Gastrocnemius medialis (tissue), 4 donors: ENCODE results near the gene GRIN2C. TPM values are rescaled to one million over a fixed set of nuclear protein-coding genes. Genes with fewer than 3 reads are reported as not detected.

Source experiments
- ATAC-seq, 2 donors: fragments of 150-250 bp; one replicate each; pipeline ENCODE4 v1.9.1; 2016
- DNase-seq, 2 donors: peaks; one replicate each; pipeline ENCODE4 v3.0.0-alpha.2; 2019
- H3K27ac ChIP-seq, 4 donors: fragments of 200-600 bp; sonication (generic); 1 replicate in 1 of 4; 2 replicates in 3 of 4; pipeline ENCODE4 v1.5.1; 2016 to 2018; ENCODE audit warnings: mild to moderate bottlenecking in 2 of 4, moderate library complexity in 1 of 4
- H3K27me3 ChIP-seq, 3 donors: fragments of 200-600 bp; sonication (generic) in 2 of 3; 1 replicate in 1 of 3; 2 replicates in 2 of 3; pipeline versions ENCODE4 v1.5.1 to v1.6.0; 2016 to 2019; ENCODE audit warnings: mild to moderate bottlenecking in 1 of 3, moderate library complexity in 1 of 3
- H3K36me3 ChIP-seq, 2 donors: fragments of 200-600 bp; sonication (generic) in 1 of 2; one replicate each; pipeline ENCODE4 v1.5.1; 2017 to 2018
- H3K4me1 ChIP-seq, 2 donors: fragments of 200-600 bp; sonication (generic) in 1 of 2; one replicate each; pipeline ENCODE4 v1.5.1; 2016 to 2017; ENCODE audit warnings: mild to moderate bottlenecking in 2 of 2
- H3K4me3 ChIP-seq, 4 donors: fragments of 200-600 bp; sonication (generic) in 3 of 4; 1 replicate in 1 of 4; 2 replicates in 3 of 4; pipeline ENCODE4 v1.5.1; 2016 to 2019; ENCODE audit warnings: mild to moderate bottlenecking in 2 of 4
- H3K9me3 ChIP-seq, 3 donors: fragments of 200-600 bp; sonication (generic) in 2 of 3; 1 replicate in 1 of 3; 2 replicates in 2 of 3; pipeline ENCODE4 v1.5.1; 2016 to 2019
- POLR2A ChIP-seq, 2 donors: fragments of 450-650 bp; IDR thresholded peaks; one replicate each; pipeline ENCODE4 v1.6.1; 2017; ENCODE audit warnings: antibody characterized with exemption in 2 of 2, mild to moderate bottlenecking in 2 of 2, moderate library complexity in 2 of 2
- in situ Hi-C, 4 donors: fragments of 200-750 bp; cut with MboI; loops; one replicate each; pipeline versions ENCODE4 v1.15.0 to v1.8.0; 2017; ENCODE audit warnings: low sequenced_read_pairs in 4 of 4
- intact Hi-C: fragments of 100-400 bp; cut with DNase I; formaldehyde crosslinking; loops from one replicate; pipeline ENCODE4 v1.15.1; 2023; ENCODE audit warnings: low total_unique reads
- total RNA-seq, 4 donors: library from RNA; depleted of rRNA; stranded (reverse); fragments of >200 nt; gene quantifications; one replicate each; pipeline versions ENCODE4 v1.1.0 to v1.2.3, GENCODE V29; 2016
- TF ChIP-seq, protein P1 (sequence below), 5 experiments: fragments of 450-650 bp in 3 of 5; fragments of 200-600 bp in 2 of 5; sonication (generic) in 2 of 5; IDR thresholded peaks in 4 of 5; conservative IDR thresholded peaks in 1 of 5; 1 replicate in 4 of 5; 2 replicates in 1 of 5; pipeline ENCODE4 v1.5.1; 2016 to 2019; ENCODE audit warnings: antibody characterized with exemption in 5 of 5, mild to moderate bottlenecking in 3 of 5, moderate library complexity in 3 of 5

The GRIN2C gene
- total RNA-seq, 4 donors from 2014 or later: 1.2 to 1.5 TPM; not detected in 2

GRCh38 chr17:74830861-74831260 lies 28.8 kb downstream of the GRIN2C start:
- TF ChIP-seq, protein P1, sequence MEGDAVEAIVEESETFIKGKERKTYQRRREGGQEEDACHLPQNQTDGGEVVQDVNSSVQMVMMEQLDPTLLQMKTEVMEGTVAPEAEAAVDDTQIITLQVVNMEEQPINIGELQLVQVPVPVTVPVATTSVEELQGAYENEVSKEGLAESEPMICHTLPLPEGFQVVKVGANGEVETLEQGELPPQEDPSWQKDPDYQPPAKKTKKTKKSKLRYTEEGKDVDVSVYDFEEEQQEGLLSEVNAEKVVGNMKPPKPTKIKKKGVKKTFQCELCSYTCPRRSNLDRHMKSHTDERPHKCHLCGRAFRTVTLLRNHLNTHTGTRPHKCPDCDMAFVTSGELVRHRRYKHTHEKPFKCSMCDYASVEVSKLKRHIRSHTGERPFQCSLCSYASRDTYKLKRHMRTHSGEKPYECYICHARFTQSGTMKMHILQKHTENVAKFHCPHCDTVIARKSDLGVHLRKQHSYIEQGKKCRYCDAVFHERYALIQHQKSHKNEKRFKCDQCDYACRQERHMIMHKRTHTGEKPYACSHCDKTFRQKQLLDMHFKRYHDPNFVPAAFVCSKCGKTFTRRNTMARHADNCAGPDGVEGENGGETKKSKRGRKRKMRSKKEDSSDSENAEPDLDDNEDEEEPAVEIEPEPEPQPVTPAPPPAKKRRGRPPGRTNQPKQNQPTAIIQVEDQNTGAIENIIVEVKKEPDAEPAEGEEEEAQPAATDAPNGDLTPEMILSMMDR (IDR thresholded peaks at IDR 0.05 in 4 of 5, conservative IDR thresholded peaks at IDR 0.05 in 1 of 5): no peak
- TF ChIP-seq POLR2A (IDR thresholded peaks at IDR 0.05): no peak
- no peaks in the 10 kb centered on the region for H3K9me3 ChIP-seq
- no peak overlapping the region for H3K27ac ChIP-seq
- in situ Hi-C loops (no loop called here), intact Hi-C loops (no loop called here)
- no peak overlapping the region for H3K4me3 ChIP-seq
- H3K4me1 ChIP-seq: no peaks in the 10 kb centered on the region
- no peaks in the 10 kb centered on the region for H3K27me3 ChIP-seq
- ATAC-seq (no peak), DNase-seq (no peak)
- no peaks in the 10 kb centered on the region for H3K36me3 ChIP-seq

GRCh38 chr17:74827800-74828199 lies 31.9 kb downstream of the GRIN2C start:
- Histone ChIP-seq H3K4me3 (no peak overlapping the region), H3K4me1 (no peaks in the 10 kb centered on the region), H3K27ac (no peak overlapping the region), H3K36me3 (no peaks in the 10 kb centered on the region), H3K9me3 (no peaks in the 10 kb centered on the region), H3K27me3 (no peaks in the 10 kb centered on the region)
- intact Hi-C loops (no loop called here), in situ Hi-C loops (no loop called here)
- no peak for ATAC-seq
- DNase-seq: no peak
- TF ChIP-seq, protein P1 (IDR thresholded peaks at IDR 0.05 in 4 of 5, conservative IDR thresholded peaks at IDR 0.05 in 1 of 5): no peak
- no peak for TF ChIP-seq POLR2A (IDR thresholded peaks at IDR 0.05)

DNA sequence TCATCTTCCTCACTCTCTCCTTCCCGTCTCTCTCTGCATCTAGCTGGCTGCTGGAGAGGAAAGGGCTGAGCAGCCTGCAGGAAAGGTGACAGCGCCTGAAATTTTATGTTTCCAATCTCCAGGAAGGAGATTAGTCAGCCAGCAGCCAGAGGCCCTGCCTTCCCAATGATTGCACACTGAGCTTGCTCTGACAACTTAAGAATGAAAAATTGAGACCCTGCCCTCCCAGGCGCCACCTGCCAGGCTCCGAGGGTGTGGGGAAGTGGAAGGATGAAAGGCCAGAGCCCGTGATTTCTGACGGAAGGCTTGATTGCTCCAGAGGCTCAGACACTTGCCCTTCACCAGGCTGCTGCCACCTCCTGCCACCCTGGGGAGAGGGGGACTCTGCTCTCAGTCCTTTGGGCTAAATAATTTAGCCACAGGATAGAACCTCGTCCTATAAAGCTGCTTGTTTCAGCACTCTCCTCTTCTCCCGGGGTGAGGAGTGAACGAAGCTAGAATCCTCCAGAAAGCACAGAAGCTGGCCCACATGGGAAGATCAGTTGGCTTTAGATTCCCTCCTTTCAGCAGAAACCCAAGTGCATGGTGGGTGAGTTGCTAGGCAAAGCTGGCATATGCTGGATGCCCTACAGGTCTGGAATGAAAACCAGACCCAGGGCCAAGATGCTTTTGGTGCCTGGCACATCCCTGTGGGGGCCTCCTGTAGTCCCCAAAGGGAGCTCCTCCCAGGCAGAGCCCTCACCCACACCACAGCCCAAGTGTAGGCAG lies 33.5 kb downstream of the GRIN2C start:
- no peak overlapping the region for H3K4me3 ChIP-seq
- DNase-seq: no peak
- no peak overlapping the region for H3K27ac ChIP-seq
- no peak for TF ChIP-seq POLR2A (IDR thresholded peaks at IDR 0.05)
- TF ChIP-seq, protein P1 (IDR thresholded peaks at IDR 0.05 in 4 of 5, conservative IDR thresholded peaks at IDR 0.05 in 1 of 5): no peak
- H3K9me3 ChIP-seq: no peaks in the 10 kb centered on the region
- H3K27me3 ChIP-seq: no peaks in the 10 kb centered on the region
- no peaks in the 10 kb centered on the region for H3K4me1 ChIP-seq
- intact Hi-C loops: no loop called here
- ATAC-seq: no peak
- in situ Hi-C loops: no loop called here
- no peaks in the 10 kb centered on the region for H3K36me3 ChIP-seq

DNA sequence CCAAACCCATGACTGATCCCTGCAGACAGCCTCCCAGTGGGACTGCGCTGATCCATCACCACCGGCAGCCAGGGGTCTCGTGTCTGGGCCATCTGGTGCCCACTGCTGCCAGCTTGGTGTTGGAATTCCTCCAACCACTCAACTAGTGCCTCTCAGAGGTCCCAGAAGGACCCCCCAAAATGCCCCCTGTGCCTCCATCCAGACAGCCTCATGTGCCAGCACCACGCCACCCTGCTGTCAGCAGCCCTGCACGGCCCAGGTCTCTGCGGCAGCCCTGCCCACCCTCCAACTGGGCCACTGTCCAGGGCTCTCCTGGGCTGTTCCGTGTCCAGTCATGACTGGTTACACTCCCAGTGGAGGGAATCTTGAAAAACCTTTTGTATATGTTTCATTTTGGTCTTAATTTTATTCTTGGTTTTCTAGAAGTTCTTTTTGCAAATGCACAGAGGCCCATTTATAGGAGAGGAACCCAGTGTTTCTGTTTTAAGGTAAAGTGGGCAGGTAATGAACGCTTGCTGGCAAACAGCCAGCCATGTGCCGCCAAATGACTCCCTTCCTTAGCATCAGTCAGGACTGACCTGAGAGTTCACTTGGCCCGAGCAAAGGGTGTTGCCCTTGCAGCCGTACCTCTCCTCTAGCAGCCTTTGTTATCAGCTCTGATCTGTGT lies 34.6 kb downstream of the GRIN2C start:
- no peaks in the 10 kb centered on the region for H3K27me3 ChIP-seq
- in situ Hi-C loops (no loop called here), intact Hi-C loops (no loop called here)
- H3K4me1 ChIP-seq: no peaks in the 10 kb centered on the region
- no peak overlapping the region for H3K4me3 ChIP-seq
- no peak overlapping the region for H3K27ac ChIP-seq
- TF ChIP-seq, protein P1 (IDR thresholded peaks at IDR 0.05 in 4 of 5, conservative IDR thresholded peaks at IDR 0.05 in 1 of 5): no peak
- no peak for TF ChIP-seq POLR2A (IDR thresholded peaks at IDR 0.05)
- DNase-seq: no peak
- no peaks in the 10 kb centered on the region for H3K9me3 ChIP-seq
- peaks cover 0 to 7% of the 10 kb centered on the region in 2 donors for H3K36me3 ChIP-seq
- ATAC-seq: no peak
